GM12878 (cell line): Measurements from ENCODE around the gene RTN3. TPM values are rescaled to one million over a fixed set of nuclear protein-coding genes. Genes with fewer than 3 reads are reported as not detected.

Experiments used
- ATAC-seq: fragments of 200-7000 bp; cut with Tn5 transposase; 3 replicates; pipeline ENCODE4 v1.9.1; 2020; ENCODE audit warnings: mild to moderate bottlenecking, moderate library complexity
- BruUV-seq: library from RNA; stranded (reverse); fragments of 400-500 nt; replicated peaks from 2 replicates; lab custom pipeline; 2021; lab: Mats Ljungman, UMichigan
- CTCF ChIA-PET: fragments of 300-600 bp; sonication (Branson Sonifier 250); formaldehyde crosslinking; extraction: SDS; loops from one replicate; lab custom pipeline; 2021; ENCODE audit warnings: inconsistent platforms; lab: Yijun Ruan, JAX
- POLR2A ChIA-PET: fragments of 350-600 bp; formaldehyde crosslinking; extraction: SDS; loops from one replicate; lab custom pipeline; 2021; ENCODE audit warnings: inconsistent platforms; lab: Charles Lee
- RAD21 ChIA-PET: fragments of 300-600 bp; sonication (Branson Sonifier 250); formaldehyde crosslinking; loops from one replicate; lab custom pipeline; 2023; ENCODE audit warnings: antibody characterized with exemption; ENCODE audit not compliant: unreplicated experiment; lab: Charles Lee
- SMC1A ChIA-PET: fragments of 300-600 bp; sonication (Branson Sonifier 250); formaldehyde crosslinking; loops from one replicate; lab custom pipeline; 2023; ENCODE audit not compliant: unreplicated experiment, uncharacterized antibody; lab: Charles Lee
- DNase-seq: peaks from one replicate; pipeline ENCODE4 v3.0.0-alpha.2; 2011; ENCODE audit warnings: low read depth, low spot score
- FAIRE-seq: peaks from 3 replicates; lab custom pipeline; 2011; peaks lifted over from hg19 to GRCh38; lab: Jason Lieb, UNC
- H2AFZ ChIP-seq: 2 replicates; pipeline ENCODE4 v1.6.0; 2011; ENCODE audit warnings: low read depth, low read length, control low read depth; ENCODE audit not compliant: control insufficient read depth
- H3K27ac ChIP-seq: 2 replicates; pipeline ENCODE4 v1.5.1; 2011; ENCODE audit warnings: control low read depth; ENCODE audit not compliant: control insufficient read depth, insufficient read depth
- H3K27me3 ChIP-seq, 2 experiments: replicated peaks in 1 of 2; 2 replicates each; pipeline versions ENCODE4 v1.6.0 to v1.6.1; 2011; ENCODE audit warnings: low read length in 1 of 2; ENCODE audit not compliant: control insufficient read depth in 2 of 2, insufficient read depth in 2 of 2
- H3K36me3 ChIP-seq, 2 experiments: 2 replicates each; pipeline ENCODE4 v1.5.1; 2011; ENCODE audit warnings: low read length in 1 of 2; ENCODE audit not compliant: control insufficient read depth in 2 of 2, insufficient read depth in 2 of 2
- H3K4me1 ChIP-seq: 2 replicates; pipeline ENCODE4 v1.6.1; 2011; ENCODE audit warnings: mild to moderate bottlenecking, low read length, moderate library complexity, mixed read lengths; ENCODE audit not compliant: control insufficient read depth, insufficient read depth
- H3K4me2 ChIP-seq: 2 replicates; pipeline ENCODE4 v1.6.0; 2011; ENCODE audit warnings: control low read depth; ENCODE audit not compliant: control insufficient read depth, insufficient read depth
- H3K4me3 ChIP-seq: fragments of 200-600 bp; sonication (generic); 2 replicates; pipeline ENCODE4 v1.5.1; 2016
- H3K79me2 ChIP-seq: 2 replicates; pipeline ENCODE4 v1.6.0; 2011; ENCODE audit warnings: low read length; ENCODE audit not compliant: control insufficient read depth, insufficient read depth
- H3K9ac ChIP-seq: 2 replicates; pipeline ENCODE4 v1.8.0; 2011; ENCODE audit warnings: low read length, control low read depth, mixed read lengths; ENCODE audit not compliant: control insufficient read depth, insufficient read depth
- H3K9me3 ChIP-seq: replicated peaks from 3 replicates; pipeline ENCODE4 v1.5.1; 2011; ENCODE audit warnings: mild to moderate bottlenecking, low read length; ENCODE audit not compliant: control insufficient read depth, insufficient read depth
- H4K20me1 ChIP-seq: 2 replicates; pipeline ENCODE4 v1.6.0; 2011; ENCODE audit not compliant: control insufficient read depth, insufficient read depth
- ATF3 ChIP-seq: IDR thresholded peaks from 2 replicates; pipeline ENCODE4 v1.6.1; 2011; ENCODE audit warnings: low read depth, mild to moderate bottlenecking, low read length, moderate library complexity, borderline replicate concordance; ENCODE audit errors: extremely low read depth
- BCLAF1 ChIP-seq: fragments of 450-650 bp; IDR thresholded peaks from 2 replicates; pipeline ENCODE4 v1.6.1; 2017; ENCODE audit warnings: antibody characterized with exemption, mild to moderate bottlenecking, moderate library complexity
- BRCA1 ChIP-seq: IDR thresholded peaks from 2 replicates; pipeline ENCODE4 v1.6.1; 2011; ENCODE audit warnings: low read depth, low read length, improper control_type of control experiment
- CBFB ChIP-seq: IDR thresholded peaks from 2 replicates; pipeline ENCODE4 v1.6.1; 2016; ENCODE audit warnings: antibody characterized with exemption, low read depth
- DPF2 ChIP-seq: fragments of 450-650 bp; IDR thresholded peaks from 2 replicates; pipeline ENCODE4 v1.6.1; 2017; ENCODE audit warnings: mild to moderate bottlenecking
- HDAC6 ChIP-seq: fragments of 200-600 bp; sonication (generic); IDR thresholded peaks from one replicate; pipeline ENCODE4 v1.8.0; 2017; ENCODE audit warnings: antibody characterized with exemption; ENCODE audit not compliant: unreplicated experiment
- IRF5 ChIP-seq: fragments of 450-650 bp; IDR thresholded peaks from 2 replicates; pipeline ENCODE4 v1.6.1; 2017; ENCODE audit warnings: borderline replicate concordance
- MYC ChIP-seq: IDR thresholded peaks from 2 replicates; pipeline ENCODE4 v1.6.1; 2011; ENCODE audit warnings: mild to moderate bottlenecking, low read length, moderate library complexity, inconsistent platforms; ENCODE audit not compliant: insufficient read depth, insufficient replicate concordance, insufficient read length, severe bottlenecking
- PML ChIP-seq: IDR thresholded peaks from 2 replicates; pipeline ENCODE4 v1.6.1; 2012; ENCODE audit warnings: low read length, inconsistent platforms
- POLR2A ChIP-seq: IDR thresholded peaks from 2 replicates; pipeline ENCODE4 v1.6.1; 2011; ENCODE audit warnings: low read depth, mild to moderate bottlenecking, low read length
- POLR2AphosphoS2 ChIP-seq: IDR thresholded peaks from 2 replicates; pipeline ENCODE4 v1.6.1; 2011; ENCODE audit warnings: low read depth, mild to moderate bottlenecking, low read length, improper control_type of control experiment, moderate library complexity
- PRDM15 ChIP-seq: fragments of 450-650 bp; formaldehyde crosslinking; IDR thresholded peaks from 2 replicates; pipeline ENCODE4 v1.4.0; 2020; ENCODE audit warnings: mild to moderate bottlenecking, moderate library complexity
- RELA ChIP-seq: fragments of 450-650 bp; IDR thresholded peaks from 2 replicates; pipeline ENCODE4 v1.8.0; 2014; ENCODE audit warnings: borderline replicate concordance; ENCODE audit not compliant: partially characterized antibody
- RELB ChIP-seq: fragments of 450-650 bp; IDR thresholded peaks from 2 replicates; pipeline ENCODE4 v1.6.1; 2017; ENCODE audit warnings: low read depth, mild to moderate bottlenecking, moderate library complexity
- SMARCA5 ChIP-seq: fragments of 450-650 bp; IDR thresholded peaks from 2 replicates; pipeline ENCODE4 v1.6.1; 2017; ENCODE audit warnings: mild to moderate bottlenecking
- WGBS: methylation state at CpG from one replicate; pipeline ENCODE4 v1.1.6; 2016; ENCODE audit warnings: low lambda C conversion rate; ENCODE audit not compliant: insufficient replicate concordance, insufficient coverage; ENCODE audit errors: missing lambda C conversion rate; 5-methylcytosine and 5-hydroxymethylcytosine counted together
- in situ Hi-C: fragments of 300-500 bp; cut with MboI; formaldehyde crosslinking; loops from 9 replicates; pipeline ENCODE4 v1.14.3; 2018; ENCODE audit warnings: mixed read lengths
- intact Hi-C: fragments of 100-400 bp; cut with micrococcal nuclease; formaldehyde crosslinking; loops from one replicate; pipeline ENCODE4 v1.14.2; 2022; ENCODE audit not compliant: unreplicated experiment
- polyA plus RNA-seq, 11 experiments: library from polyadenylated mRNA; depleted of rRNA in 4 of 11; unstranded in 6 of 11; stranded (reverse) in 5 of 11; fragments of >200 nt; fragmentation: Nextera tagmentation in 4 of 11; fragmentation: Illumina TruSeq in 1 of 11; extraction: Ambion mirVana in 4 of 11; extraction: Trizol in 1 of 11; gene quantifications; 1 replicate in 1 of 11; 2 replicates in 10 of 11; pipeline versions ENCODE4 v1.2.1 to v1.2.3, GENCODE V29; 2011 to 2016; ENCODE audit warnings: inconsistent platforms in 2 of 11, missing spikeins in 2 of 11, low read depth in 1 of 11
- total RNA-seq, 4 experiments: library from RNA; depleted of rRNA in 3 of 4; stranded (reverse); fragments of >200 nt in 3 of 4; fragmentation: Illumina TruSeq in 1 of 4; extraction: Trizol in 1 of 4; gene quantifications; 2 replicates each; pipeline versions ENCODE4 v1.2.1 to v1.2.3, GENCODE V29; 2013 to 2021

Gene RTN3
- total and polyA plus RNA-seq, 10 of the 15 experiments (the other 5 are each of a cell fraction or from before 2014, with no cell fraction given): 22.9 to 64.2 (median 47.0) TPM

- Histone ChIP-seq H3K27ac (no peak overlapping the region), H2AFZ (no peak overlapping the region), H3K4me3 (no peak overlapping the region), H3K79me2 (no peaks in the 10 kb centered on the region), H4K20me1 (no peaks in the 10 kb centered on the region), H3K36me3 (peaks cover 3% of the 10 kb centered on the region in 2 experiments; a peak in 2 of 4 replicates), H3K9ac (no peak overlapping the region), H3K4me2 (no peak overlapping the region), H3K9me3 (no peaks in the 10 kb centered on the region), H3K4me1 (no peaks in the 10 kb centered on the region), H3K27me3 (no peaks in the 10 kb centered on the region)
- 79% methylated on average over 5 of the region's 5 CpGs for WGBS
- no peak for ATAC-seq
- POLR2A ChIA-PET: no interaction called here
- no peak for DNase-seq
- in situ Hi-C loops (no loop called here), intact Hi-C loops (no loop called here)
- SMC1A ChIA-PET: no interaction called here
- RAD21 ChIA-PET: no interaction called here
- BruUV-seq: no TSS peak
- FAIRE-seq: no peak
- CTCF ChIA-PET: interaction anchor here (1.0 kb wide), 1 partner anchor 22 kb away, joined by 4 read pairs; no protein-coding TSS in a partner anchor
- TF ChIP-seq HDAC6: no peak
- no peak for TF ChIP-seq POLR2A
- no peak for TF ChIP-seq BRCA1
- no peak for TF ChIP-seq MYC
- no peak for TF ChIP-seq BCLAF1
- TF ChIP-seq POLR2AphosphoS2: no peak
- TF ChIP-seq DPF2: no peak
- TF ChIP-seq RELB: no peak
- no peak for TF ChIP-seq ATF3
- no peak for TF ChIP-seq PRDM15 (CRISPR knock-in tag)
- no peak for TF ChIP-seq IRF5
- no peak for TF ChIP-seq RELA
- no peak for TF ChIP-seq CBFB
- TF ChIP-seq SMARCA5: no peak
- TF ChIP-seq PML: no peak
Measured at GRCh38 chr11:63760487-63761079, 79.3 kb downstream of the RTN3 start.
